Testis (tissue), 3 donors: ENCODE data around the gene TAS2R39. TPM values are rescaled to one million over a fixed set of nuclear protein-coding genes. Genes with fewer than 3 reads are reported as not detected.

ENCODE experiments used
- DNase-seq: peaks from one replicate; pipeline ENCODE4 v3.0.0-alpha.2; 2019
- H3K27ac ChIP-seq, 2 donors: fragments of 200-600 bp; sonication (generic); one replicate each; pipeline ENCODE4 v1.5.1; 2019
- H3K27me3 ChIP-seq: fragments of 200-600 bp; sonication (generic); one replicate; pipeline ENCODE4 v1.5.1; 2019
- H3K36me3 ChIP-seq: fragments of 200-600 bp; sonication (generic); one replicate; pipeline ENCODE4 v1.5.1; 2017; ENCODE audit warnings: low read depth; ENCODE audit errors: missing control alignments
- H3K4me1 ChIP-seq: fragments of 200-600 bp; sonication (generic); one replicate; pipeline ENCODE4 v1.5.1; 2019
- H3K4me3 ChIP-seq, 2 donors: fragments of 200-600 bp; sonication (generic); one replicate each; pipeline ENCODE4 v1.5.1; 2017 to 2019
- H3K9me3 ChIP-seq: fragments of 200-600 bp; sonication (generic); one replicate; pipeline ENCODE4 v1.5.1; 2017
- CTCF ChIP-seq, 3 experiments: fragments of 450-650 bp in 2 of 3; fragments of 200-600 bp in 1 of 3; sonication (generic) in 1 of 3; IDR thresholded peaks; one replicate each; pipeline ENCODE4 v1.5.1; 2016 to 2019; ENCODE audit warnings: antibody characterized with exemption in 3 of 3, mild to moderate bottlenecking in 2 of 3, moderate library complexity in 1 of 3
- POLR2A ChIP-seq: fragments of 450-650 bp; IDR thresholded peaks from one replicate; pipeline ENCODE4 v1.6.1; 2017; ENCODE audit warnings: antibody characterized with exemption, mild to moderate bottlenecking, moderate library complexity
- WGBS, 2 donors: methylation state at CpG; one replicate each; pipeline ENCODE4 v1.1.5; 2018; 5-methylcytosine and 5-hydroxymethylcytosine counted together
- intact Hi-C: fragments of 100-400 bp; cut with DNase I; formaldehyde crosslinking; loops from one replicate; pipeline ENCODE4 v1.15.1; 2023; ENCODE audit warnings: low total_unique reads
- polyA plus RNA-seq: library from polyadenylated mRNA; stranded (reverse); fragments of 350-450 nt; fragmentation: Illumina TruSeq; extraction: RNeasy Lipid Tissue Mini Kit (QIAGEN cat#74804); gene quantifications from one replicate; pipeline ENCODE4 v1.2.3, GENCODE V29; 2014; ENCODE audit warnings: low read depth, low replicate concordance; ENCODE audit not compliant: insufficient read depth
- small RNA-seq, 2 donors: library from RNA; depleted of rRNA; stranded (forward); fragments of <200 nt; gene quantifications; one replicate each; pipeline ENCODE3, GENCODE V24; 2016
- total RNA-seq, 2 donors: library from RNA; depleted of rRNA; stranded (reverse); fragments of >200 nt; gene quantifications; one replicate each; pipeline ENCODE4 v1.2.3, GENCODE V29; 2016

Gene TAS2R39
- total and polyA plus RNA-seq, 3 donors from 2014 or later, result not detected

DNA sequence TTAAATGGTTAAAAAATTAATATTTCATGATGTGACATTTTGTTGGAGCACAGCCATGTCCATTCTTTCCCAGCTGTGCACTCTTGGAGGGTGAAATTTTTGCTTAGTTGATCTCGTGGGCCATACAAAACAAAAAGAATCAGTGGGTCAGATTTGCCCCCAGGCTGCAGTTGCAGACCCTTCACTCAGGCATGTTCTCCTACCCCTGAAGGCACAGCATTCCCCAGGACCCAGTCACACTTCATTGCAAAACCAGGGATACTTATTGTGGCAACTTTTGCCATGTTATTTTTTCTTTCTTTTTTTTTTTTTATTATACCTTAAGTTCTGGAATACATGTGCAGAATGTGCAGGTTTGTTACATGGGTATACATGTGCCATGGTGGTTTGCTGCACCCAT lies 44.6 kb downstream of the TAS2R39 start:
- DNase-seq, result no peak

DNA sequence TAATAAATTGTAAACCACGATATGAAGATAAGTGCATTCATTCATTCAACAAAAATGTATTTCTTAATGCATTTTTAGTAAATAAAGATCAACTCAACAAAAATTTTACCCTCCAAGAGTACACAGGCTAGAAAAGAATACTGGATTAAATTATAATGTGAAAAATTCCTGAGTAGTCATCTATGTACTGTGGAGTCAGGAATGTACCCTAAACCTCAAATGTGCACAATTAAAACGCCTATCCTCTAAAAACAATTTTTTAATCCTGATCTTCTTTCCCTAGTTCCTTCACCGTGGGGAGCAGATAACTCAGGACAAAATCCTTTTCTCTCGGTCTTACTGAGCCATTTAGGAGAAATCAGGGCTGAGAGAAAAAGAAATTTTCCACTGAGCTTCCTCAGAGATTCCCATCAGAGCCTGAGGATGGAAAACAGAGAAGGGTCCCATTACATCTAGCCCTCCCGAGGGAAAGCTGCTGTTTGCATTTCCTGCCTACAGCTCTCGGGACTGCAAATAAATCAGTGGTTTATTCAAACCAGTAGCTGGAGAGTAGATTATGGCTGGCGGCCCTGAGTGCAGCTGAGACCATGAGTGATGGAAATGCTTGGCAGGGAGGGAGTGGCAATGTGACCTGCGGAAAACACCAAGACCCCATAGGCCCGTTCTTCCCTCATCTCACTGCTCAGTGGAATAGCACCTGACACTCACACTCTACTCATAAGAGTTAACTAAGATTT lies 46.0 kb downstream of the TAS2R39 start:
- intact Hi-C loops, result no loop called here
- Histone ChIP-seq H3K9me3 (no peaks in the 10 kb centered on the region), H3K4me1 (no peaks in the 10 kb centered on the region), H3K27ac (no peak overlapping the region), H3K4me3 (no peak overlapping the region), H3K36me3 (no peaks in the 10 kb centered on the region), H3K27me3 (no peaks in the 10 kb centered on the region)
- TF ChIP-seq POLR2A, result no peak
- no peak for TF ChIP-seq CTCF (IDR thresholded peaks at IDR 0.05)
- DNase-seq, result no peak
- 44 to 56% methylated on average over 9 of the region's 9 CpGs for WGBS, 2 donors

More for the DNA sequence above, 44.6 kb downstream of the TAS2R39 start:
- no peaks in the 10 kb centered on the region for H3K27me3 ChIP-seq
- no peak overlapping the region for H3K27ac ChIP-seq
- H3K4me3 ChIP-seq, result no peak overlapping the region
- H3K9me3 ChIP-seq, result no peaks in the 10 kb centered on the region
- no peaks in the 10 kb centered on the region for H3K36me3 ChIP-seq
- 52 to 54% methylated on average over 1 of the region's 1 CpG for WGBS, 2 donors
- no peak for TF ChIP-seq CTCF (IDR thresholded peaks at IDR 0.05)
- no peak for TF ChIP-seq POLR2A
- H3K4me1 ChIP-seq, result no peaks in the 10 kb centered on the region
- intact Hi-C loops, result no loop called here

GRCh38 chr7:143230602-143231457 lies 47.6 kb downstream of the TAS2R39 start:
- H3K27ac ChIP-seq, result no peak overlapping the region
- no peaks in the 10 kb centered on the region for H3K9me3 ChIP-seq
- no peak for DNase-seq
- no peak overlapping the region for H3K4me3 ChIP-seq
- no peaks in the 10 kb centered on the region for H3K36me3 ChIP-seq
- H3K4me1 ChIP-seq, result no peaks in the 10 kb centered on the region
- intact Hi-C loops, result loop anchor here (10.0 kb wide), 1 partner anchor 184 kb away; no protein-coding TSS in a partner anchor
- WGBS, 2 donors, result 70 to 81% methylated on average over 2 of the region's 2 CpGs
- TF ChIP-seq CTCF (IDR thresholded peaks at IDR 0.05) (no peak), POLR2A (no peak)
- no peaks in the 10 kb centered on the region for H3K27me3 ChIP-seq

Small RNAs within 50 kb of the gene (small RNA-seq; reads per million reads assigned to genes)
- gene AC073342.3, result 0 reads per million in 2 donors

Other genes starting within 250 kb of the TAS2R39 start
- 1 to 10 TPM; 1.4 to 2.1 TPM for gene TRPV5, start 249.7 kb upstream of the TAS2R39 start, total RNA-seq
- gene TRPV5, start 249.7 kb upstream of the TAS2R39 start, polyA plus RNA-seq, result 0.57 TPM
- 10 to 100 TPM; 14.1 to 38.5 TPM for gene LLCFC1, start 243.9 kb upstream of the TAS2R39 start, total RNA-seq
- 73.2 TPM for gene LLCFC1, start 243.9 kb upstream of the TAS2R39 start, polyA plus RNA-seq
- 100 to 1,000 TPM; 124 TPM for gene KEL, start 221.1 kb upstream of the TAS2R39 start, total RNA-seq
- 52.1 TPM for gene KEL, start 221.1 kb upstream of the TAS2R39 start, polyA plus RNA-seq
- gene OR9A2, start 156.3 kb upstream of the TAS2R39 start, total RNA-seq, result 1 to 10 TPM in 1 of 2 donors, under 1 TPM in 1; 0.99 to 3.5 TPM
- not detected for gene OR9A2, start 156.3 kb upstream of the TAS2R39 start, polyA plus RNA-seq
- gene OR6V1, start 131.1 kb upstream of the TAS2R39 start, total RNA-seq, result not detected
- gene OR6V1, start 131.1 kb upstream of the TAS2R39 start, polyA plus RNA-seq, result not detected
- not detected for gene PIP, start 51.3 kb upstream of the TAS2R39 start, total RNA-seq
- not detected for gene PIP, start 51.3 kb upstream of the TAS2R39 start, polyA plus RNA-seq
- not detected for gene TAS2R40, start 38.6 kb downstream of the TAS2R39 start, total RNA-seq
- gene TAS2R40, start 38.6 kb downstream of the TAS2R39 start, polyA plus RNA-seq, result not detected
- gene GSTK1, start 80.0 kb downstream of the TAS2R39 start, total RNA-seq, result 100 to 1,000 TPM; 105 to 136 TPM
- 169 TPM for gene GSTK1, start 80.0 kb downstream of the TAS2R39 start, polyA plus RNA-seq
- gene TMEM139, start 101.5 kb downstream of the TAS2R39 start, total RNA-seq, result 1 to 10 TPM; 1.1 to 2.2 TPM
- 5.3 TPM for gene TMEM139, start 101.5 kb downstream of the TAS2R39 start, polyA plus RNA-seq
- 10 to 100 TPM; 23.6 to 26.5 TPM for gene CASP2, start 104.9 kb downstream of the TAS2R39 start, total RNA-seq
- 20.7 TPM for gene CASP2, start 104.9 kb downstream of the TAS2R39 start, polyA plus RNA-seq
- 1 to 10 TPM; 1.1 to 1.4 TPM for gene CLCN1, start 132.7 kb downstream of the TAS2R39 start, total RNA-seq
- 2.7 TPM for gene CLCN1, start 132.7 kb downstream of the TAS2R39 start, polyA plus RNA-seq
- 1 to 10 TPM; 1.2 TPM for gene FAM131B, start 179.3 kb downstream of the TAS2R39 start, total RNA-seq
- 1.2 TPM for gene FAM131B, start 179.3 kb downstream of the TAS2R39 start, polyA plus RNA-seq
- 100 to 1,000 TPM; 164 to 222 TPM for gene ZYX, start 197.9 kb downstream of the TAS2R39 start, total RNA-seq
- gene ZYX, start 197.9 kb downstream of the TAS2R39 start, polyA plus RNA-seq, result 190 TPM
- gene EPHA1, start 225.4 kb downstream of the TAS2R39 start, total RNA-seq, result 1 to 10 TPM; 5.9 to 8.5 TPM
- gene EPHA1, start 225.4 kb downstream of the TAS2R39 start, polyA plus RNA-seq, result 9.8 TPM